ENCODE measurements around the gene IMPG1. TPM values are rescaled to one million over a fixed set of nuclear protein-coding genes. Genes with fewer than 3 reads are reported as not detected.
A peak's percentile ranks its signal among the peaks of the same experiment; 100 is the strongest.

The IMPG1 gene
- total and polyA plus RNA-seq, 2 of the 8 experiments (the other 6 are each of a cell fraction or from before 2014, with no cell fraction given) = 0.02 TPM; not detected in 1

GRCh38 chr6:75993236-75994162 is 79.0 kb downstream of the IMPG1 start (continued):
- no peak for TF ChIP-seq SIRT6 (IDR thresholded peaks at IDR 0.05; ENCODE audit: low read length)
- TF ChIP-seq PHF8 (conservative IDR thresholded peaks at IDR 0.05; ENCODE audit: low read depth, low read length) = no peak
- TF ChIP-seq BRCA1 (IDR thresholded peaks at IDR 0.05; ENCODE audit: low read depth, low read length) = no peak
- TF ChIP-seq SUZ12 (IDR thresholded peaks at IDR 0.05; ENCODE audit: low read length) = no peak
- peak; percentile 91 for TF ChIP-seq CHD7 (IDR thresholded peaks at IDR 0.05; ENCODE audit: insufficient replicate concordance, low read length)
- no peak for TF ChIP-seq CHD1 (IDR thresholded peaks at IDR 0.05; ENCODE audit: low read depth, low read length)
- TF ChIP-seq FOSL1 (IDR thresholded peaks at IDR 0.05; ENCODE audit: insufficient read depth, low read depth, low read length) = no peak
- peak; percentile 91; the same call in 1 of the 2 replicates for TF ChIP-seq RBBP5 (IDR thresholded peaks at IDR 0.05; ENCODE audit: borderline replicate concordance, low read depth, low read length)
- no peak for TF ChIP-seq GTF2F1 (IDR thresholded peaks at IDR 0.05; ENCODE audit: borderline replicate concordance, low read depth, low read length)
- TF ChIP-seq SIX5 (IDR thresholded peaks at IDR 0.05; ENCODE audit: low read depth, low read length) = no peak
